Islet of Langerhans (tissue), 1 donor: Measurements from ENCODE around the gene LIMCH1.
A peak's percentile ranks its signal among the peaks of the same experiment; 100 is the strongest.
"Not testable (repeated sequence)": the region's sequence is repeated elsewhere in the genome, so short reads cannot be mapped to it uniquely, and the experiment has no call there.

Experiments used
- FAIRE-seq: peaks from one replicate; lab custom pipeline; 2011; peaks lifted over from hg19 to GRCh38; lab: Jason Lieb, UNC

Gene LIMCH1, protein sequence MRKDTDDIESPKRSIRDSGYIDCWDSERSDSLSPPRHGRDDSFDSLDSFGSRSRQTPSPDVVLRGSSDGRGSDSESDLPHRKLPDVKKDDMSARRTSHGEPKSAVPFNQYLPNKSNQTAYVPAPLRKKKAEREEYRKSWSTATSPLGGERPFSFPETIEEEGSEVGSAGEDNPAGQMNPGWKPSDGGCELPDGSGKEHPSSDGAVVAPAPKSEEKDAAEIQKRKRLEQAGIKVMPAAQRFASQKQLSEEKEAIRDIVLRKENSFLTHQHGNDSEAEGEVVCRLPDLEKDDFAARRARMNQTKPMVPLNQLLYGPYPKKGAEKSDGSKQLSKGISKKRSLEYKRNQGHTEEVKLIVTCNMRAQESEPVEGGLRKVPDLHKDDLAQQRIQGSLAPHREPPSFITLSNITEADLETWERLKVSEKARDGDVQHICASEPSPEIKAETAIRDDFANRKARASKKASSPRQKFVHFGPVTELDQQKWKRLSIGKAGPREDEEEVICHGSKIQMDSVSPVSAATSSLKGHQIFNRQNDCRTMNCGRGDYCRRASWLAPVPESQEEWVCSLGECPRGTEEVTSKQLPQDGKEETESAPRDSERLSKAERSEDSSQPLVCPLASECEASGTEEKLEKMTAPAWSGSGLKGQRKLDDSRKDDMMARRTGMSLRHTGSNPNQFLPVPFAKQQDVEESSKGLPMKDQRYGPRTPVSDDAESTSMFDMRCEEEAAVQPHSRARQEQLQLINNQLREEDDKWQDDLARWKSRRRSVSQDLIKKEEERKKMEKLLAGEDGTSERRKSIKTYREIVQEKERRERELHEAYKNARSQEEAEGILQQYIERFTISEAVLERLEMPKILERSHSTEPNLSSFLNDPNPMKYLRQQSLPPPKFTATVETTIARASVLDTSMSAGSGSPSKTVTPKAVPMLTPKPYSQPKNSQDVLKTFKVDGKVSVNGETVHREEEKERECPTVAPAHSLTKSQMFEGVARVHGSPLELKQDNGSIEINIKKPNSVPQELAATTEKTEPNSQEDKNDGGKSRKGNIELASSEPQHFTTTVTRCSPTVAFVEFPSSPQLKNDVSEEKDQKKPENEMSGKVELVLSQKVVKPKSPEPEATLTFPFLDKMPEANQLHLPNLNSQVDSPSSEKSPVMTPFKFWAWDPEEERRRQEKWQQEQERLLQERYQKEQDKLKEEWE (N-terminal part only)

DNA sequence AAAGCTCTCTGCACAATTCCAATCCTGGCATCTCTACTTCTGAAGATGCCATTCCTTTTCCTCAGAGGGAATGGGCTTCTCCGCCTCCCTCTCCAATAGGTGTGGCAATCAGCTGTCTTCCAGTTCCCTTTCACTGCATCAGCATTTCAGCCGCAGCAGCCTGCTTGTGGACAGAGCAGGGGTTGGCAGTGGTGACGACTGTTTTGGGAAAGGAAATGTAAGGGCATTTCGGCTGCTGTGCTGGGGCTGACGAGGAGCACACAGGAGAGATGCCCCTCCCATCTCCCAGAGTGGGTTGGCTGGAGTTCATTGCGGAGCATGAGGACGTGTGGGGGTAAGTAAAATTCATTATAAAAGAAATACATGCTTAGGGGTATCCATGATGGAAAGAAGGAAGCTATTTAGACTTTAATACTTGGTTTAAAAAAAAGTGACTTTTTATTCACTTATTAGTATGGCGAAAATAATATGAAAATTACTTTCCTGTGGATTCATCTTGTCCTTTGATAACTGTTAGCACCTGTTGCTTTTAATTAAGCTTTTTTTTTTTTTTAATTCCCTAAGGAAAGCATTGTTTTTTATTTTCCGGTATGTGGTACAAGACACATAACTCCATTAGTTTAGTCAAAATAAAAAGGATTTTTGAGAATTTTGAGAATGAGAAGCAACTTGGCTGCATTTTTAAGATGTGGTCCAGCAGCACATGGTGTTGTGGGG is at the start of gene LIMCH1:
TSS of gene LIMCH1 (plus strand) at position 141 of the 717 bp plus-strand sequence. CDS start 67,839 bp downstream, outside the sequence.
- FAIRE-seq: no peak

GRCh38 chr4:41491081-41491576 is 46.8 kb upstream of the LIMCH1 start:
- FAIRE-seq: not testable (repeated sequence)

DNA sequence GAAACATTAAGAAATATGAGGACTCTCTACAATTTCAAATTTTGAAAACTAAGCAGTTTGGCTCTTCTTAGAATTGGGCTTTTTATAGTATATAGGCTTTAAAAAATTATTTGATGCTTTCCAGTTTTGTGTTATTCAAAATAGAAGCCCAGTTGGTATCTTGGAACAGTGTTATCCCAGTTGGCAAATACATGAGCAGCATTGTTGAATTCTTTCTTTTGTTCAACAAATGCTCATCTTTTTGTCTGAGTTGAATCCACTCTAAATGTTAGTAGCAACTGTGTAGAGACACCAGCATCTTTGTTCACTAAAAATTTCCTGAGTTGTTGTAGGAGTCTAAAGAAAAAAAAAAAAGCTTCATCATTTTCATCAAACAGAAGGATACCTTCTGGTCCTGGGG is 41.0 kb upstream of the LIMCH1 start:
- FAIRE-seq: no peak

GRCh38 chr4:41498177-41498576 is 39.8 kb upstream of the LIMCH1 start:
- FAIRE-seq: no peak

- no peak for FAIRE-seq
Observed at GRCh38 chr4:41504167-41504818, 33.7 kb upstream of the LIMCH1 start.

- FAIRE-seq: peak; percentile 36
Observed at GRCh38 chr4:41505161-41505661, 32.7 kb upstream of the LIMCH1 start.

- FAIRE-seq: peak; percentile 43
Observed at GRCh38 chr4:41506130-41506529, 31.8 kb upstream of the LIMCH1 start.

GRCh38 chr4:41507291-41507947 is 30.5 kb upstream of the LIMCH1 start:
- no peak for FAIRE-seq

- FAIRE-seq: no peak
Observed at GRCh38 chr4:41509451-41509866, 28.5 kb upstream of the LIMCH1 start.

DNA sequence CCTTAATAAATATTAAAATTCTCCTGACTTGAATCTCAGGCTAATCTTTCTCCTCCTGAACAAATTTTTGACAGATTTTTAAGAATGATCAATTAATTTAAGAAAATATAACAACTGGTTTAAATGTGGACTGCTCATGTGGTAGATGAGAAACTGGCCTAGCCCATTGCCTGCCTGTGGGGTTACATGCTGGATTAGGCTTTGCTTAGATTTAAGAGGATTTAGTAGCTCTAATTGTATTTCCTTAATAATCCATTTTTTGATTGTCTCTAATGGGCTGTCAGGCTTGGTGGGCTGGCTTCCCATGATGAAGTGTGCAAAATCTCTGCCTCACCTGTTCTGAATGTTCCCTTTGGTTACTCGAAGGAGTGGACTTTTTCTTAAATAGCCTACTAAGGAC is 27.8 kb upstream of the LIMCH1 start:
- FAIRE-seq: no peak

GRCh38 chr4:41512136-41512535 is 25.8 kb upstream of the LIMCH1 start:
- no peak for FAIRE-seq

- no peak for FAIRE-seq
Observed at GRCh38 chr4:41512596-41512995, 25.4 kb upstream of the LIMCH1 start.

GRCh38 chr4:41514169-41514568 is 23.8 kb upstream of the LIMCH1 start:
- FAIRE-seq: no peak

DNA sequence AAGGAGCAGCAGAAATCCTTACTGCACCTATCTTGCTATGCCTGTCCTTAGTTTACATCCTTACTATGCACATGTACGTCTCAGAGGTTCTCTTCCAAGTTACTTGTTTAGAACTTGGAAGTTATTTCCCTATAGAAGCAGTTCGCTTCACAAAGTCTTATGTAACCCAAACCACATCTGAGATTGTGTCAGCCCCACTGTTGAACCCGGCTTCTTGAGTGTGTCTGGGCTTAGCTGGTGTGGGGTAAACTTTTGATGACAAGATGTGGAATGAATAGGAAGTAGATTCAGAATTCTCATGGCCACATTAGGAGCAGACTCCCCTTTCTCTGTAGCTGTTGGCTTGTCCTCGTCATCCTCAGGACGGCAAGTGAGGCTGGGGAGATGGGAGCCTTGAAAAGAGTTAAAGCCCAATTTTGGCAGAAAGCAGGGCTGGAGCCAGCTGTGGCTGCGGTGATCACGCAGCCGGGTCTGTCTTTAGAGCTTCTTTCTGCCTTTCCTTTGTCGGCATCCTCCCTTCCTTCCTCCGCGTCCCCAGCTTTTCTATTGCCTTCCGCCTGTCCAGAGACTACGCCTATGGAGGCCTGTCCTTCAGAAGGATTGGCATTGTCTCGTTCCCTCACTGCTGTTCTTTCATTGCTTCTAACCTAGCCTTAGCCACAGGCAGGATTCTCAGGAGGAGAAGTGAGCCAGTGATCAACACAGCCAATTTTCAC is 23.0 kb upstream of the LIMCH1 start:
- FAIRE-seq: no peak

GRCh38 chr4:41517121-41517520 is 20.8 kb upstream of the LIMCH1 start:
- no peak for FAIRE-seq

GRCh38 chr4:41517747-41518146 is 20.2 kb upstream of the LIMCH1 start:
- FAIRE-seq: no peak

DNA sequence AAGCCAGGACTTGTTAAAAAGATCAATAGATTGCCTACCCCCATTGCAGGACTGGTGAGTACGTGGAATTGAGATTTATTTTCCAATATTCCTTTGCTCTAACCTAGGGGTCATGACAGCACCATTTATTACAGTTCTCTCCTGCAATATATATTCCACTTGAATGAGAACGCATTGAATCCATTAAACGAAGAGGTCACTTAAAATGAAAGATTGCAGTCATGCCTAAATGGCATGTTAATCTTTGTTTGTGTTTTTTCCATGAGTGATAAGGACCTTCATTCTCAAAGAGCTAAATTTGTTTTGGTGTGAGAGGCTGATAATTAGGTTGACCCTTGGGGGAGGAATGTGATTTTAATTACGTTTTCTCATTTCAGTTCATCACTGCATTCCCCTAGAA is 13.5 kb upstream of the LIMCH1 start:
- peak; percentile 55 for FAIRE-seq

GRCh38 chr4:41525129-41525528 is 12.8 kb upstream of the LIMCH1 start:
- no peak for FAIRE-seq

DNA sequence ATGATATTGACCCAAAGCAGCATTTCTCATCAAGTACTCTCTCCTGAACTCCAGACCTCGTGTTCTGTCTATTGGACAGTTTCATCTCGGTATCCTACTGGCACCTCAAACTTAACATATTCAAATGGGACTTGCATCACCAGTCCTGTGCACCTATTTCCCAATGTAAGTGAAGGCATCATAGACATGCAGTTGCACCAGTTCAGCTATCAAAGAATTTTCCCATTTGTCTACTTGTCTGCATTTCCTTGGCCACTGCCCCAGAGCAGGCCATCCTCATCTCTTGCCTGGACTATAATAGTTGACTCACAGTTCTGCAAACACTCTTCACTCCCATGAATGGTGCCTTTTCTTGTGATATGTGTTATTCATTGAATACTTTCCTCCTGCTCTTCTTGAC is 11.3 kb upstream of the LIMCH1 start:
- no peak for FAIRE-seq
